HG03175 (cell line): ENCODE results near the gene ACVRL1.

Experiments
- ATAC-seq: cut with Tn5 transposase; IDR thresholded peaks from one replicate; pipeline ENCODE4 v1.9.1; 2021; ENCODE audit warnings: mild to moderate bottlenecking, moderate library complexity; ENCODE audit not compliant: unreplicated experiment

ACVRL1 gene

GRCh38 chr12:51938726-51939125 lies 31.4 kb downstream of the ACVRL1 start:
- no peak for ATAC-seq

GRCh38 chr12:51941011-51941581 lies 33.8 kb downstream of the ACVRL1 start:
- ATAC-seq: no peak

- no peak for ATAC-seq
These were observed 34.3 kb downstream of the ACVRL1 start for GRCh38 chr12:51941604-51942003.

- ATAC-seq: no peak
These were observed 34.8 kb downstream of the ACVRL1 start for GRCh38 chr12:51942056-51942455.

- no peak for ATAC-seq
These were observed 35.2 kb downstream of the ACVRL1 start for GRCh38 chr12:51942501-51943000.

- ATAC-seq: no peak
These were observed 36.0 kb downstream of the ACVRL1 start for GRCh38 chr12:51943346-51943745.

GRCh38 chr12:51944608-51945233 lies 37.4 kb downstream of the ACVRL1 start:
- ATAC-seq: no peak

- ATAC-seq: no peak
These were observed 40.1 kb downstream of the ACVRL1 start for GRCh38 chr12:51947246-51947996.

- no peak for ATAC-seq
These were observed 40.8 kb downstream of the ACVRL1 start for GRCh38 chr12:51948066-51948465.

GRCh38 chr12:51949342-51950030 lies 42.2 kb downstream of the ACVRL1 start:
- no peak for ATAC-seq

GRCh38 chr12:51950682-51951198 lies 43.4 kb downstream of the ACVRL1 start:
- ATAC-seq: no peak

GRCh38 chr12:51951199-51951842 lies 44.0 kb downstream of the ACVRL1 start, which contains the start of gene ACVR1B:
ACVR1B (plus strand) TSS chr12:51951699; CDS start chr12:51951744, 45 bp downstream.
- peak; percentile 89 for ATAC-seq

- ATAC-seq: no peak
These were observed 44.8 kb downstream of the ACVRL1 start for GRCh38 chr12:51951843-51952722.

- no peak for ATAC-seq
These were observed 45.8 kb downstream of the ACVRL1 start for GRCh38 chr12:51953089-51953488.

GRCh38 chr12:51953864-51954263 lies 46.6 kb downstream of the ACVRL1 start:
- no peak for ATAC-seq

- ATAC-seq: no peak
These were observed 47.5 kb downstream of the ACVRL1 start for GRCh38 chr12:51954561-51955361.

- no peak for ATAC-seq
These were observed 48.4 kb downstream of the ACVRL1 start for GRCh38 chr12:51955702-51956101.

GRCh38 chr12:51958542-51958941 lies 51.2 kb downstream of the ACVRL1 start:
- ATAC-seq: no peak

- no peak for ATAC-seq
These were observed 51.9 kb downstream of the ACVRL1 start for GRCh38 chr12:51959211-51959610.
